Esophagus muscularis mucosa (tissue), 4 donors: ENCODE data around the gene KLHL29. TPM values are rescaled to one million over a fixed set of nuclear protein-coding genes. Genes with fewer than 3 reads are reported as not detected.

Source experiments
- DNase-seq: peaks from one replicate; pipeline ENCODE4 v3.0.0-alpha.2; 2017; ENCODE audit errors: extremely low spot score
- H3K27ac ChIP-seq, 4 donors: fragments of 200-600 bp; sonication (generic); replicated peaks in 1 of 4; 1 replicate in 3 of 4; 2 replicates in 1 of 4; pipeline ENCODE4 v1.5.1; 2016 to 2019; ENCODE audit warnings: mild to moderate bottlenecking in 1 of 4
- H3K27me3 ChIP-seq, 4 donors: fragments of 200-600 bp; sonication (generic); one replicate each; pipeline versions ENCODE4 v1.5.1 to v1.6.0; 2016 to 2019
- H3K36me3 ChIP-seq, 4 donors: fragments of 200-600 bp; sonication (generic); one replicate each; pipeline ENCODE4 v1.5.1; 2016 to 2019
- H3K4me1 ChIP-seq, 4 donors: fragments of 200-600 bp; sonication (generic); one replicate each; pipeline ENCODE4 v1.5.1; 2016 to 2019
- H3K4me3 ChIP-seq, 4 donors: fragments of 200-600 bp; sonication (generic); 1 replicate in 2 of 4; 2 replicates in 2 of 4; pipeline ENCODE4 v1.5.1; 2016 to 2019; ENCODE audit warnings: mild to moderate bottlenecking in 4 of 4, moderate library complexity in 1 of 4
- H3K9me3 ChIP-seq, 4 donors: fragments of 200-600 bp; sonication (generic); 1 replicate in 3 of 4; 2 replicates in 1 of 4; pipeline ENCODE4 v1.5.1; 2016 to 2019
- CTCF ChIP-seq, 3 experiments: fragments of 200-600 bp in 2 of 3; fragments of 450-650 bp in 1 of 3; sonication (generic) in 2 of 3; IDR thresholded peaks; one replicate each; pipeline ENCODE4 v1.5.1; 2017 to 2019; ENCODE audit warnings: antibody characterized with exemption in 3 of 3, mild to moderate bottlenecking in 2 of 3, moderate library complexity in 1 of 3
- EP300 ChIP-seq: sonication (generic); formaldehyde crosslinking; IDR thresholded peaks from one replicate; pipeline ENCODE4 v1.6.1; 2017; ENCODE audit warnings: antibody characterized with exemption
- POLR2A ChIP-seq: fragments of 450-650 bp; IDR thresholded peaks from one replicate; pipeline ENCODE4 v1.6.1; 2017; ENCODE audit warnings: antibody characterized with exemption, moderate library complexity, mild to moderate bottlenecking, low read depth
- POLR2AphosphoS5 ChIP-seq, 2 donors: sonication (generic); formaldehyde crosslinking; IDR thresholded peaks; one replicate each; pipeline ENCODE4 v1.6.1; 2017; ENCODE audit warnings: antibody characterized with exemption in 2 of 2
- WGBS: methylation state at CpG from one replicate; pipeline ENCODE4 v1.1.5; 2018; 5-methylcytosine and 5-hydroxymethylcytosine counted together
- intact Hi-C: fragments of 100-400 bp; cut with DNase I; formaldehyde crosslinking; loops from one replicate; pipeline ENCODE4 v1.15.1; 2023
- total RNA-seq, 4 donors: library from RNA; depleted of rRNA; stranded (reverse); fragments of >200 nt; gene quantifications; one replicate each; pipeline versions ENCODE4 v1.1.0 to v1.2.1, GENCODE V29; 2016

Gene KLHL29
- total RNA-seq, 4 donors from 2014 or later: 22.0 to 26.1 (median 23.4) TPM

GRCh38 chr2:23402205-23402740 lies 17.3 kb downstream of the KLHL29 start:
- intact Hi-C loops: no loop called here
- no peak for TF ChIP-seq EP300
- no peak for TF ChIP-seq CTCF (IDR thresholded peaks at IDR 0.05)
- TF ChIP-seq POLR2AphosphoS5 (IDR thresholded peaks at IDR 0.05): no peak
- no peak for TF ChIP-seq POLR2A
- Histone ChIP-seq H3K27ac (no peak overlapping the region), H3K9me3 (no peaks in the 10 kb centered on the region), H3K4me1 (peaks cover 8 to 37% (median 30%) of the 10 kb centered on the region in 4 donors), H3K4me3 (no peak overlapping the region), H3K27me3 (no peaks in the 10 kb centered on the region), H3K36me3 (no peaks in the 10 kb centered on the region)
- no peak for DNase-seq
- 82% methylated on average over 6 of the region's 6 CpGs for WGBS

GRCh38 chr2:23404426-23404825 lies 19.4 kb downstream of the KLHL29 start:
- no peak overlapping the region for H3K4me3 ChIP-seq
- no peak for TF ChIP-seq POLR2A
- TF ChIP-seq CTCF (IDR thresholded peaks at IDR 0.05): peak in 2 of 3 experiments; percentile 25 to 35
- TF ChIP-seq POLR2AphosphoS5 (IDR thresholded peaks at IDR 0.05): peak in 1 of 2 donors; percentile 18
- peak overlapping the region; percentile 41 to 44 (median 42) for H3K27ac ChIP-seq
- no peaks in the 10 kb centered on the region for H3K9me3 ChIP-seq
- H3K36me3 ChIP-seq: no peaks in the 10 kb centered on the region
- DNase-seq: no peak
- intact Hi-C loops: no loop called here
- peaks cover 8 to 37% (median 33%) of the 10 kb centered on the region in 4 donors for H3K4me1 ChIP-seq
- WGBS: 3% methylated on average over 8 of the region's 8 CpGs
- no peaks in the 10 kb centered on the region for H3K27me3 ChIP-seq

- H3K9me3 ChIP-seq: no peaks in the 10 kb centered on the region
- 99% methylated on average over 8 of the region's 8 CpGs for WGBS
- no peak for DNase-seq
- H3K4me1 ChIP-seq: peaks cover 0 to 57% (median 40%) of the 10 kb centered on the region in 4 donors
- no peaks in the 10 kb centered on the region for H3K36me3 ChIP-seq
- no peak overlapping the region for H3K27ac ChIP-seq
- intact Hi-C loops: no loop called here
- TF ChIP-seq POLR2AphosphoS5 (IDR thresholded peaks at IDR 0.05) (no peak), CTCF (IDR thresholded peaks at IDR 0.05) (no peak), POLR2A (no peak), EP300 (no peak)
- H3K4me3 ChIP-seq: no peak overlapping the region
- no peaks in the 10 kb centered on the region for H3K27me3 ChIP-seq
These were observed 24.3 kb downstream of the KLHL29 start for GRCh38 chr2:23409248-23409647.

- TF ChIP-seq POLR2AphosphoS5 (IDR thresholded peaks at IDR 0.05): no peak
- no peak for TF ChIP-seq EP300
- no peak for TF ChIP-seq POLR2A
- TF ChIP-seq CTCF (IDR thresholded peaks at IDR 0.05): no peak
- Histone ChIP-seq H3K4me3 (no peak overlapping the region), H3K27ac (no peak overlapping the region), H3K36me3 (no peaks in the 10 kb centered on the region), H3K9me3 (no peaks in the 10 kb centered on the region), H3K4me1 (peaks cover 0 to 55% (median 31%) of the 10 kb centered on the region in 4 donors), H3K27me3 (no peaks in the 10 kb centered on the region)
- intact Hi-C loops: loop anchor here (10.0 kb wide), 1 partner anchor 214 kb away; no protein-coding TSS in a partner anchor
- DNase-seq: no peak
- WGBS: 90% methylated on average over 6 of the region's 6 CpGs
These were observed 25.6 kb downstream of the KLHL29 start for GRCh38 chr2:23410596-23410995.
